ENCODE measurements around the gene UBASH3A. TPM values are rescaled to one million over a fixed set of nuclear protein-coding genes. Genes with fewer than 3 reads are reported as not detected.

UBASH3A gene
- total RNA-seq, 2 donors from 2014 or later = 0.23 to 1.8 TPM

GRCh38 chr21:42496120-42496838 lies 92.6 kb downstream of the UBASH3A start, which contains the start of gene RSPH1:
Gene RSPH1 (minus strand): TSS chr21:42496224. CDS start chr21:42496186, 38 bp downstream.
- peak within 1 kb of the TSS; percentile 47 to 53 for H3K4me3 ChIP-seq
- intact Hi-C loops (cut with DNase I) = no loop called here
- H3K4me1 ChIP-seq (replicated peaks) = peaks cover 3% of the 10 kb centered on the region
- no peaks in the 10 kb centered on the region for H3K36me3 ChIP-seq
- peak in 2 of 4 experiments; percentile 2 to 9 for TF ChIP-seq CTCF (IDR thresholded peaks at IDR 0.05)
- TF ChIP-seq POLR2AphosphoS5 (IDR thresholded peaks at IDR 0.05) = peak; percentile 97
- TF ChIP-seq POLR2A (IDR thresholded peaks at IDR 0.05) = peak; percentile 95
- H3K27ac ChIP-seq = peak within 1 kb of the TSS; percentile 97 to 98
- H3K27me3 ChIP-seq (replicated peaks; ENCODE audit: insufficient read depth) = no peaks in the 10 kb centered on the region
- H3K9me3 ChIP-seq = no peaks in the 10 kb centered on the region
- under 1% methylated on average over 56 of the region's 58 CpGs for WGBS
- peak; percentile 100 for DNase-seq (ENCODE audit: low spot score)

GRCh38 chr21:42496839-42497202 lies 93.1 kb downstream of the UBASH3A start:
- no peaks in the 10 kb centered on the region for H3K27me3 ChIP-seq (replicated peaks; ENCODE audit: insufficient read depth)
- TF ChIP-seq CTCF (IDR thresholded peaks at IDR 0.05) = peak in 1 of 4 experiments; percentile 2
- no peak for TF ChIP-seq POLR2AphosphoS5 (IDR thresholded peaks at IDR 0.05)
- no peak for TF ChIP-seq POLR2A (IDR thresholded peaks at IDR 0.05)
- H3K4me3 ChIP-seq = peak overlapping the region; percentile 47 to 53
- intact Hi-C loops (cut with DNase I) = no loop called here
- H3K4me1 ChIP-seq (replicated peaks) = peaks cover 3% of the 10 kb centered on the region
- no peaks in the 10 kb centered on the region for H3K9me3 ChIP-seq
- DNase-seq (ENCODE audit: low spot score) = no peak
- no peaks in the 10 kb centered on the region for H3K36me3 ChIP-seq
- 13% methylated on average over 19 of the region's 19 CpGs for WGBS
- peak overlapping the region; percentile 97 to 98 for H3K27ac ChIP-seq

Small RNA genes lying within 50 kb of the gene (small RNA-seq; reads per million reads assigned to genes)
- 0 reads per million in 2 donors for gene RNU6-1149P

Other genes with a start within 250 kb of the UBASH3A start
- 10 to 100 TPM; 22.7 to 28.3 TPM for gene ABCG1, start 184.8 kb upstream of the UBASH3A start, total RNA-seq
- 10 to 100 TPM; 30.6 to 49.8 TPM for gene TFF3, start 88.5 kb upstream of the UBASH3A start, total RNA-seq
- gene TFF2, start 52.9 kb upstream of the UBASH3A start, total RNA-seq = not detected
- 10 to 100 TPM in 1 of 2 donors, 1 to 10 TPM in 1; 4.7 to 16.2 TPM for gene TFF1, start 37.4 kb upstream of the UBASH3A start, total RNA-seq
- gene TMPRSS3, start 7.8 kb upstream of the UBASH3A start, total RNA-seq = under 1 TPM; 0.27 to 0.34 TPM
- 1 to 10 TPM; 1.6 to 2.6 TPM for gene RSPH1, start 92.3 kb downstream of the UBASH3A start, total RNA-seq
- gene SLC37A1, start 110.0 kb downstream of the UBASH3A start, total RNA-seq = 10 to 100 TPM; 44.2 to 49.6 TPM
- gene PDE9A, start 249.7 kb downstream of the UBASH3A start, total RNA-seq = 10 to 100 TPM; 80.0 to 93.6 TPM